Measurements from ENCODE around the gene ZNF282.

DNA sequence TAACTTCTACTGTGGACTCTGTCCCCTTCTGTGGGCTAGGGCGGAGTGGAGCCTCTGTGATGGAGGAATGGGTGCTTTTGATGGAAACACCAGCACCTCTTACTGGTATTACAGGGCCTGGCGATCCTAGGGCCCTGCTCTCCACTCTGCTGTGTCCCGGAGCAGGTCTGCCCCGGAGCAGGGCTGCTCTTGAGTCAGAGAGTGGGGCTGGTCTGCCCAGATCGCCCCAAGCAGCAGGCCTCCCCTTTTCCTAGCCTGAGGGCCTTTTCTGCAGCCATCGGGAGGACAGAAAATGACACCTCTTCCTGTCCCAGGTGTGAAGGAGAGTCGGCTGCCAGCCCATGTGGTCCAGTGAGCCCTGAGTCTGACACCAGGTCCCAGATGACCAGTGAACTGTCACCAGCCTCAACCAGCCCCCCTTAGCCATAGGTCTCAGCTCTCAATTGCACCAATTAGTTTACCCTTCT, 1.4 kb downstream of the ZNF282 start:
- no peak for TF ChIP-seq EZH2 (IDR thresholded peaks at IDR 0.05; ENCODE audit: borderline replicate concordance, low read length)
- TF ChIP-seq, protein P1, sequence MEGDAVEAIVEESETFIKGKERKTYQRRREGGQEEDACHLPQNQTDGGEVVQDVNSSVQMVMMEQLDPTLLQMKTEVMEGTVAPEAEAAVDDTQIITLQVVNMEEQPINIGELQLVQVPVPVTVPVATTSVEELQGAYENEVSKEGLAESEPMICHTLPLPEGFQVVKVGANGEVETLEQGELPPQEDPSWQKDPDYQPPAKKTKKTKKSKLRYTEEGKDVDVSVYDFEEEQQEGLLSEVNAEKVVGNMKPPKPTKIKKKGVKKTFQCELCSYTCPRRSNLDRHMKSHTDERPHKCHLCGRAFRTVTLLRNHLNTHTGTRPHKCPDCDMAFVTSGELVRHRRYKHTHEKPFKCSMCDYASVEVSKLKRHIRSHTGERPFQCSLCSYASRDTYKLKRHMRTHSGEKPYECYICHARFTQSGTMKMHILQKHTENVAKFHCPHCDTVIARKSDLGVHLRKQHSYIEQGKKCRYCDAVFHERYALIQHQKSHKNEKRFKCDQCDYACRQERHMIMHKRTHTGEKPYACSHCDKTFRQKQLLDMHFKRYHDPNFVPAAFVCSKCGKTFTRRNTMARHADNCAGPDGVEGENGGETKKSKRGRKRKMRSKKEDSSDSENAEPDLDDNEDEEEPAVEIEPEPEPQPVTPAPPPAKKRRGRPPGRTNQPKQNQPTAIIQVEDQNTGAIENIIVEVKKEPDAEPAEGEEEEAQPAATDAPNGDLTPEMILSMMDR (conservative IDR thresholded peaks at IDR 0.05 in 1 of 2, IDR thresholded peaks at IDR 0.05 in 1 of 2; ENCODE audit: extremely low read depth in 1 of 2, insufficient read depth in 1 of 2, low read depth in 1 of 2, low read length in 2 of 2), result no peak

Measured in mammary epithelial cell (primary cell).